Astrocyte (in vitro differentiated cells and primary cell): Measurements from ENCODE around the gene RASA1. TPM values are rescaled to one million over a fixed set of nuclear protein-coding genes. Genes with fewer than 3 reads are reported as not detected.
A peak's percentile ranks its signal among the peaks of the same experiment; 100 is the strongest.
"Not testable (repeated sequence)": the region's sequence is repeated elsewhere in the genome, so short reads cannot be mapped to it uniquely, and the experiment has no call there.

Experiments
- DNase-seq: peaks from one replicate; pipeline ENCODE4 v3.0.0-alpha.2; 2010; ENCODE audit warnings: low read depth
- FAIRE-seq: peaks from 2 replicates; lab custom pipeline; 2011; peaks lifted over from hg19 to GRCh38; lab: Jason Lieb, UNC
- H2AFZ ChIP-seq: 2 replicates; pipeline ENCODE4 v1.6.0; 2012; ENCODE audit warnings: low read depth, low read length, inconsistent platforms
- H3K27ac ChIP-seq: 2 replicates; pipeline ENCODE4 v1.5.1; 2011; ENCODE audit warnings: low read depth, low read length, inconsistent platforms
- H3K27me3 ChIP-seq: 2 replicates; pipeline ENCODE4 v1.6.0; 2011; ENCODE audit warnings: low read length, inconsistent platforms; ENCODE audit not compliant: insufficient read depth
- H3K36me3 ChIP-seq: 2 replicates; pipeline ENCODE4 v1.5.1; 2011; ENCODE audit warnings: low read length, inconsistent platforms; ENCODE audit not compliant: insufficient read depth
- H3K4me1 ChIP-seq: 2 replicates; pipeline ENCODE4 v1.5.1; 2011; ENCODE audit warnings: low read length, inconsistent platforms; ENCODE audit not compliant: insufficient read depth
- H3K4me2 ChIP-seq: 2 replicates; pipeline ENCODE4 v1.6.0; 2012; ENCODE audit warnings: low read length, inconsistent platforms
- H3K4me3 ChIP-seq: 2 replicates; pipeline ENCODE4 v1.5.1; 2011; ENCODE audit warnings: low read depth, mild to moderate bottlenecking, low read length, inconsistent platforms; ENCODE audit not compliant: insufficient read depth
- H3K79me2 ChIP-seq: 2 replicates; pipeline ENCODE4 v1.6.0; 2012; ENCODE audit warnings: mild to moderate bottlenecking, low read length, inconsistent platforms; ENCODE audit not compliant: insufficient read depth
- H3K9ac ChIP-seq: 2 replicates; pipeline ENCODE4 v1.6.0; 2012; ENCODE audit warnings: mild to moderate bottlenecking, low read length, inconsistent platforms
- H3K9me3 ChIP-seq: 2 replicates; pipeline ENCODE4 v1.5.1; 2012; ENCODE audit warnings: low read depth, mild to moderate bottlenecking, low read length, inconsistent platforms; ENCODE audit not compliant: insufficient read depth
- H4K20me1 ChIP-seq: 2 replicates; pipeline ENCODE4 v1.6.0; 2012; ENCODE audit warnings: low read length, inconsistent platforms; ENCODE audit not compliant: insufficient read depth
- H3K27ac Mint-ChIP-seq: one replicate; pipeline ENCODE4 v1.8.0; 2021; ENCODE audit warnings: mild to moderate bottlenecking, mixed read lengths; ENCODE audit not compliant: unreplicated experiment
- H3K27me3 Mint-ChIP-seq: one replicate; pipeline ENCODE4 v1.8.0; 2021; ENCODE audit warnings: low read depth, mixed read lengths; ENCODE audit not compliant: unreplicated experiment
- H3K36me3 Mint-ChIP-seq: one replicate; pipeline ENCODE4 v1.8.0; 2021; ENCODE audit warnings: low read depth, mixed read lengths; ENCODE audit not compliant: unreplicated experiment
- H3K4me1 Mint-ChIP-seq: one replicate; pipeline ENCODE4 v1.8.0; 2021; ENCODE audit warnings: low read depth, mixed read lengths; ENCODE audit not compliant: unreplicated experiment
- H3K4me3 Mint-ChIP-seq: one replicate; pipeline ENCODE4 v1.8.0; 2021; ENCODE audit warnings: mild to moderate bottlenecking, moderate library complexity, mixed read lengths; ENCODE audit not compliant: unreplicated experiment
- H3K9me3 Mint-ChIP-seq: one replicate; pipeline ENCODE4 v1.8.0; 2021; ENCODE audit warnings: mild to moderate bottlenecking, mixed read lengths; ENCODE audit not compliant: unreplicated experiment
- CTCF ChIP-seq: IDR thresholded peaks from 2 replicates; pipeline ENCODE4 v1.5.1; 2011; ENCODE audit warnings: low read depth, mild to moderate bottlenecking, inconsistent platforms, low read length, moderate library complexity; ENCODE audit not compliant: insufficient read depth
- EZH2 ChIP-seq: IDR thresholded peaks from 2 replicates; pipeline ENCODE4 v1.6.1; 2012; ENCODE audit warnings: mild to moderate bottlenecking, low read length, inconsistent platforms; ENCODE audit not compliant: insufficient read depth
- total RNA-seq: library from RNA; stranded (reverse); gene quantifications from 2 replicates; pipeline ENCODE4 v1.2.1, GENCODE V29; 2021

RASA1 gene
- total RNA-seq, 1 donor from 2014 or later = 62.8 TPM

- Histone ChIP-seq H3K36me3 (peaks cover 11% of the 10 kb centered on the region), H3K4me1 (peaks cover 55% of the 10 kb centered on the region), H2AFZ (no peak overlapping the region), H3K9ac (no peak overlapping the region), H4K20me1 (peaks cover 21% of the 10 kb centered on the region), H3K9me3 (no peaks in the 10 kb centered on the region), H3K4me3 (no peak overlapping the region), H3K27me3 (no peaks in the 10 kb centered on the region), H3K79me2 (peaks cover 94% of the 10 kb centered on the region), H3K27ac (peak overlapping the region; percentile 69), H3K4me2 (peak overlapping the region; percentile 52)
- no peak for TF ChIP-seq CTCF
- TF ChIP-seq EZH2 = no peak
- Mint-ChIP-seq H3K27ac (peak overlapping the region; percentile 75), H3K4me3 (no peak overlapping the region), H3K9me3 (no peaks in the 10 kb centered on the region), H3K27me3 (no peaks in the 10 kb centered on the region), H3K36me3 (peaks cover 3% of the 10 kb centered on the region), H3K4me1 (peaks cover 55% of the 10 kb centered on the region)
- FAIRE-seq (peak; percentile 97), DNase-seq (peak; percentile 95)
Measured at GRCh38 chr5:87300744-87301143, 33.1 kb downstream of the RASA1 start.

GRCh38 chr5:87302061-87302460 is 34.4 kb downstream of the RASA1 start:
- Mint-ChIP-seq H3K4me3 (no peak overlapping the region), H3K9me3 (no peaks in the 10 kb centered on the region), H3K27me3 (no peaks in the 10 kb centered on the region), H3K36me3 (peaks cover 13% of the 10 kb centered on the region), H3K27ac (no peak overlapping the region), H3K4me1 (peaks cover 47% of the 10 kb centered on the region)
- FAIRE-seq (peak; percentile 43), DNase-seq (peak; percentile 49)
- H3K4me3 ChIP-seq = no peak overlapping the region
- H3K9ac ChIP-seq = no peak overlapping the region
- H3K9me3 ChIP-seq = no peaks in the 10 kb centered on the region
- H3K79me2 ChIP-seq = peaks cover 94% of the 10 kb centered on the region
- H3K27ac ChIP-seq = peak overlapping the region; percentile 69
- peaks cover 46% of the 10 kb centered on the region for H3K4me1 ChIP-seq
- H3K36me3 ChIP-seq = peaks cover 15% of the 10 kb centered on the region
- H3K4me2 ChIP-seq = peak overlapping the region; percentile 54
- H3K27me3 ChIP-seq = no peaks in the 10 kb centered on the region
- TF ChIP-seq CTCF (no peak), EZH2 (no peak)
- H2AFZ ChIP-seq = no peak overlapping the region
- H4K20me1 ChIP-seq = peaks cover 19% of the 10 kb centered on the region

- H3K4me1 Mint-ChIP-seq = peaks cover 39% of the 10 kb centered on the region
- FAIRE-seq (no peak), DNase-seq (no peak)
- Histone ChIP-seq H3K79me2 (peaks cover 94% of the 10 kb centered on the region), H3K36me3 (peaks cover 15% of the 10 kb centered on the region), H4K20me1 (peaks cover 14% of the 10 kb centered on the region), H3K9ac (no peak overlapping the region), H3K4me2 (peak overlapping the region; percentile 10), H3K4me1 (peaks cover 38% of the 10 kb centered on the region), H3K27ac (no peak overlapping the region), H3K27me3 (no peaks in the 10 kb centered on the region), H3K4me3 (no peak overlapping the region), H3K9me3 (no peaks in the 10 kb centered on the region), H2AFZ (no peak overlapping the region)
- no peaks in the 10 kb centered on the region for H3K9me3 Mint-ChIP-seq
- no peak overlapping the region for H3K4me3 Mint-ChIP-seq
- H3K27ac Mint-ChIP-seq = no peak overlapping the region
- H3K27me3 Mint-ChIP-seq = no peaks in the 10 kb centered on the region
- H3K36me3 Mint-ChIP-seq = peaks cover 17% of the 10 kb centered on the region
- no peak for TF ChIP-seq EZH2
Measured at GRCh38 chr5:87303324-87303723, 35.6 kb downstream of the RASA1 start.

- H2AFZ ChIP-seq, H3K27me3 ChIP-seq, H3K9me3 ChIP-seq, FAIRE-seq, H3K27ac ChIP-seq, H3K9me3 Mint-ChIP-seq, H3K27me3 Mint-ChIP-seq, H3K9ac ChIP-seq, H3K4me3 ChIP-seq, H3K4me3 Mint-ChIP-seq, H3K4me2 ChIP-seq, H3K27ac Mint-ChIP-seq, DNase-seq: not testable (repeated sequence)
- Histone ChIP-seq H3K79me2 (peaks cover 100% of the 10 kb centered on the region), H3K4me1 (peaks cover 19% of the 10 kb centered on the region), H4K20me1 (peaks cover 18% of the 10 kb centered on the region), H3K36me3 (peaks cover 15% of the 10 kb centered on the region)
- H3K4me1 Mint-ChIP-seq = peaks cover 26% of the 10 kb centered on the region
- H3K36me3 Mint-ChIP-seq = peaks cover 17% of the 10 kb centered on the region
Measured at GRCh38 chr5:87306090-87306489, 38.4 kb downstream of the RASA1 start.
